ENCODE measurements around the gene LRIT2.

LRIT2 gene

GRCh38 chr10:84258034-84258695 is 32.8 kb upstream of the LRIT2 start:
- no peak overlapping the region for H3K4me3 ChIP-seq
- H3K36me3 ChIP-seq: no peaks in the 10 kb centered on the region
- peaks cover 0 to 5% (median 0%) of the 10 kb centered on the region in 4 donors for H3K4me1 ChIP-seq
- no peak for DNase-seq
- TF ChIP-seq CTCF (IDR thresholded peaks at IDR 0.05): no peak
- no peaks in the 10 kb centered on the region for H3K9me3 ChIP-seq
- intact Hi-C loops (cut with DNase I; ENCODE audit: low total_unique reads): no loop called here
- peaks cover 0 to 46% of the 10 kb centered on the region in 2 donors for H3K27me3 ChIP-seq
- no peak overlapping the region for H3K27ac ChIP-seq

GRCh38 chr10:84257343-84258020 is 32.1 kb upstream of the LRIT2 start:
- intact Hi-C loops (cut with DNase I; ENCODE audit: low total_unique reads): no loop called here
- H3K27me3 ChIP-seq: peaks cover 0 to 44% of the 10 kb centered on the region in 2 donors
- no peaks in the 10 kb centered on the region for H3K9me3 ChIP-seq
- peaks cover 0 to 5% (median 0%) of the 10 kb centered on the region in 4 donors for H3K4me1 ChIP-seq
- DNase-seq: no peak
- no peak overlapping the region for H3K27ac ChIP-seq
- H3K36me3 ChIP-seq: no peaks in the 10 kb centered on the region
- TF ChIP-seq CTCF (IDR thresholded peaks at IDR 0.05): no peak
- H3K4me3 ChIP-seq: no peak overlapping the region

GRCh38 chr10:84256510-84257342 is 31.4 kb upstream of the LRIT2 start:
- Histone ChIP-seq H3K27me3 (peaks cover 0 to 46% of the 10 kb centered on the region in 2 donors), H3K4me1 (peaks cover 0 to 5% (median 0%) of the 10 kb centered on the region in 4 donors), H3K27ac (no peak overlapping the region), H3K36me3 (no peaks in the 10 kb centered on the region), H3K4me3 (no peak overlapping the region), H3K9me3 (no peaks in the 10 kb centered on the region)
- intact Hi-C loops (cut with DNase I; ENCODE audit: low total_unique reads): no loop called here
- no peak for DNase-seq
- peak; percentile 18 to 26 for TF ChIP-seq CTCF (IDR thresholded peaks at IDR 0.05)

GRCh38 chr10:84254552-84255478 is 29.5 kb upstream of the LRIT2 start:
- intact Hi-C loops (cut with DNase I; ENCODE audit: low total_unique reads): no loop called here
- Histone ChIP-seq H3K9me3 (peaks cover 0 to 4% (median 0%) of the 10 kb centered on the region in 3 donors), H3K4me3 (no peak overlapping the region), H3K27ac (no peak overlapping the region), H3K36me3 (no peaks in the 10 kb centered on the region), H3K27me3 (peaks cover 0 to 33% of the 10 kb centered on the region in 2 donors), H3K4me1 (peaks cover 0 to 5% (median 0%) of the 10 kb centered on the region in 4 donors)
- DNase-seq: no peak
- no peak for TF ChIP-seq CTCF (IDR thresholded peaks at IDR 0.05)

- Histone ChIP-seq H3K4me3 (no peak overlapping the region), H3K27ac (no peak overlapping the region), H3K36me3 (no peaks in the 10 kb centered on the region), H3K27me3 (peaks cover 0 to 14% of the 10 kb centered on the region in 2 donors), H3K4me1 (no peaks in the 10 kb centered on the region), H3K9me3 (peaks cover 0 to 4% (median 0%) of the 10 kb centered on the region in 3 donors)
- DNase-seq: no peak
- intact Hi-C loops (cut with DNase I; ENCODE audit: low total_unique reads): no loop called here
- TF ChIP-seq CTCF (IDR thresholded peaks at IDR 0.05): no peak
These were observed 23.4 kb upstream of the LRIT2 start for GRCh38 chr10:84248794-84249193.

Data from tibial artery (tissue), 4 donors.